BLaER1 (cell line): ENCODE data around the gene SS18.
A peak's percentile ranks its signal among the peaks of the same experiment; 100 is the strongest.

Source experiments
- H3K27ac ChIP-seq: shearing (Covaris generic); formaldehyde crosslinking; 2 replicates; pipeline ENCODE4 v1.8.1; 2022
- H3K27me3 ChIP-seq: shearing (Covaris generic); formaldehyde crosslinking; 2 replicates; pipeline ENCODE4 v1.8.1; 2022
- H3K36me3 ChIP-seq: shearing (Covaris generic); formaldehyde crosslinking; 2 replicates; pipeline ENCODE4 v1.8.1; 2022
- H3K4me1 ChIP-seq: shearing (Covaris generic); formaldehyde crosslinking; 2 replicates; pipeline ENCODE4 v1.8.1; 2022
- H3K4me2 ChIP-seq: shearing (Covaris generic); formaldehyde crosslinking; 2 replicates; pipeline ENCODE4 v1.8.1; 2022
- H3K4me3 ChIP-seq: shearing (Covaris generic); formaldehyde crosslinking; 2 replicates; pipeline ENCODE4 v1.8.1; 2022
- H3K9ac ChIP-seq: shearing (Covaris generic); formaldehyde crosslinking; 2 replicates; pipeline ENCODE4 v1.8.1; 2022
- H3K9me3 ChIP-seq: shearing (Covaris generic); formaldehyde crosslinking; 2 replicates; pipeline ENCODE4 v1.8.1; 2022
- H4K20me1 ChIP-seq: shearing (Covaris generic); formaldehyde crosslinking; 2 replicates; pipeline ENCODE4 v1.8.1; 2022
- Cebpa-rat ChIP-seq: shearing (Covaris generic); IDR thresholded peaks from 2 replicates; pipeline ENCODE4 v1.8.1; 2022

Gene SS18

DNA sequence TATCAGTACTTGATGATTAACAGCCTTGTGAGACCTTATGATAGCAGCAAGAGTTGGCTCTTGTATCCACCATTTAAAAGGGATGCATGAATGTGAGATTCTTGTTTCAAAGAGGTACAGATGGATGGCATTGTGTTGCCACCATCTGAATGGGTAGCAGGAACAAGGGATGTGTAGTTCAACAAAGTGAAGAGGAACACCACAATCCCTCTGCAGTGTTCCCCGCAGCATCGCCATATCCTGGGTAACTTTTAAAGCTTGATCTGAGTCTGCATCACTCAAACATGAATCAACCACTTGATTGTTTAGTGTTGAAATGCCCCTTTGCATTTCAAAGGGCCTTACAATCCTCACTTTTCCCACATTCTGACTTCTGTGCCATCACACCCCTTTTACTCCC is 106.7 kb downstream of the SS18 start:
- TF ChIP-seq Cebpa-rat: no peak
- no peaks in the 10 kb centered on the region for H3K36me3 ChIP-seq

DNA sequence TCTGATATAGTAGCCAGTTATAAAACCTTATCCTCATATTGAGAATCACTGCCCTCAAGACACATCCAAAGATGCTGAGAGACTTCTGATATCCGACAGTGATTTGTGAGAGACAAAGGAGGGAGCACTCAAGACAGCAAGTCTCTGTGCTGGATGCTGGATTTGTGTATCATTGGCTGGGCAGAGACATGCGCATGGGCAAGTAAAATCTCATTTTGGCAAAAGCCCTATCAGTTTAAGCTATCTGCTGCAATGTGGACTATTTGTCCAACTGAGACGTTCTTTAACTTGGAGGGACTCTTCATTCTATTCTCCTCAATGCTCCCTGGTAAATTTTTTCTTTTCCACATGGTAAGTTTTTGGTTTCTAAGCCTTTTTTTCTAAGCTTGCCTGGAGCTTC is 107.5 kb downstream of the SS18 start:
- H3K27me3 ChIP-seq: no peaks in the 10 kb centered on the region
- no peaks in the 10 kb centered on the region for H3K9me3 ChIP-seq
- H3K9ac ChIP-seq: no peak overlapping the region
- H4K20me1 ChIP-seq: no peaks in the 10 kb centered on the region
- peaks cover 23% of the 10 kb centered on the region for H3K4me1 ChIP-seq
- no peak overlapping the region for H3K4me3 ChIP-seq
- H3K36me3 ChIP-seq: no peaks in the 10 kb centered on the region
- no peak for TF ChIP-seq Cebpa-rat
- H3K27ac ChIP-seq: no peak overlapping the region
- H3K4me2 ChIP-seq: no peak overlapping the region

More for the DNA sequence above, 106.7 kb downstream of the SS18 start:
- Histone ChIP-seq H3K4me1 (peaks cover 15% of the 10 kb centered on the region), H3K4me3 (no peak overlapping the region), H3K27me3 (no peaks in the 10 kb centered on the region), H4K20me1 (no peaks in the 10 kb centered on the region), H3K27ac (no peak overlapping the region), H3K9me3 (0 out of 2 replicates have a peak, but pooled peaks cover 4% of the 10 kb centered on the region), H3K9ac (no peak overlapping the region), H3K4me2 (no peak overlapping the region)

DNA sequence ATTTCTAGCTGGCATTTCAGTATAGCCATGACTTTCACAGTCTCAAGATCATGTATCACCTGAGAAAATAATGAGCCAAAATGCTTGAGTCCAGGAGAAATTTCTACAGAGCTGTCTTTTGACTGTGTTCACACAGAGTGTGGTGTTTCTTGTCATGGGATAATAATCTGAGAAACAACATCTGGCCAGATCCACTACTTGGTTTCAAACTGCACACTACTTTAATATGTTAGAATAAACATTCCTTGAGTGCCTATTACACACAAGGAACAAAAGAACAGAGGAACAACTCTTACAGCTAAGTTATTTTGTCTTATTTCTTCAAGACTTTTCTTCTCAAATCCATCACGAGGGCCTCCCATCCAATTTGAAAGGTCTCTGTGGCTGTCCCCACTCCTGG is 108.3 kb downstream of the SS18 start:
- no peak overlapping the region for H3K9ac ChIP-seq
- no peaks in the 10 kb centered on the region for H4K20me1 ChIP-seq
- no peak for TF ChIP-seq Cebpa-rat
- no peak overlapping the region for H3K4me2 ChIP-seq
- no peaks in the 10 kb centered on the region for H3K27me3 ChIP-seq
- H3K9me3 ChIP-seq: no peaks in the 10 kb centered on the region
- H3K4me3 ChIP-seq: no peak overlapping the region
- no peaks in the 10 kb centered on the region for H3K36me3 ChIP-seq
- peaks cover 31% of the 10 kb centered on the region for H3K4me1 ChIP-seq
- H3K27ac ChIP-seq: no peak overlapping the region

DNA sequence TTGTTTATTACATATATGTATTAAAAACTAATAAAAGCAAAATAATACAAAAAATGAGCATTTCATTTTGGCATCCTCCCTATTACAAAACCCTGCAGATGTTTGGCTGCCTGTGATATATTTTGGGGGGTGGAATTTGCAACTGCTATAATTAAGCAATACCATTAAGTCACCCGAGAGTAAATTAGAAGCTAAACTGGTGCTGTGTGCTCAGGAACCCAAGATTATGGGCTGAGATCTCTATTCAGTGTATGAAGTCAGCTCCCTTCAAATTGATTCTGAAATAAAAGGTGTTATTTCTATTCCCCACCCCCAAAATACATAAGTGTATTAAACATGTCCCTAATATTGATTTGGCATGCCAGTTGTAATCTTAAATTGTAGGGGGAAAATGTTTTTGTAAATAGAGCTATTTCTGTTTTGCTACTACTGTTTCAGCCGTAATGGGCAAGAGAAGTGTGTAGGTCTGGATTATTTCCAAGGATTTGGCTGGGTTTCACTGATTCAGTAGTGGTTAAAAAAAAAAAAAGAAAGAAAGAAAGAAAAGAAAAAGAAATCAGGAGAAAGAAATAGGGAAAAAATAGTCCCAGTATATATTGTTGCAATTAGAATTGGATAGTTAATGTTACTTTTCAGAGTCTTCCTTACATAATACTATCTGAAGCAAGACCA is 110.9 kb downstream of the SS18 start:
- H3K27ac ChIP-seq: no peak overlapping the region
- H3K9ac ChIP-seq: no peak overlapping the region
- no peaks in the 10 kb centered on the region for H3K27me3 ChIP-seq
- no peaks in the 10 kb centered on the region for H3K36me3 ChIP-seq
- peak overlapping the region; percentile 70 for H3K4me2 ChIP-seq
- no peak overlapping the region for H3K4me3 ChIP-seq
- peaks cover 42% of the 10 kb centered on the region for H3K4me1 ChIP-seq
- H4K20me1 ChIP-seq: no peaks in the 10 kb centered on the region
- no peaks in the 10 kb centered on the region for H3K9me3 ChIP-seq
- no peak for TF ChIP-seq Cebpa-rat

DNA sequence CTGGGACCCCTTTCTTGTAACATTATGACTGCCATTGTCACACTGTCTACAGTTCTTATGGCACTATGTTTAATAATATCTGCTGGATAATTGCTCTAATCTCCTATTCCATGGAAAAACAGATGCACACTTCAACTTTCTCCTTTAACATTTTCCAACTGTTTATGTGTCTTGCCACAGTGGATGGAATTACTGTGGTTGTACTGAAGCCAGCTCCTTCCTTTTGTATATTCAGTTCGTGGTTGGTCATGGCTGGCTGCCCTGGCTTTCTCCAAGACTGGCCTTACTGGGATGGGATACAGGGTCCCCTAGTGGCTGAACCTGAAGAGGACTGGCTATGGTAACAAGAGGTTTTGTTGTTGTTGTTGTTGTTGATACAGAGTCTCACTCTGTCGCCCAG is 113.9 kb downstream of the SS18 start:
- no peak overlapping the region for H3K27ac ChIP-seq
- no peak for TF ChIP-seq Cebpa-rat
- peak overlapping the region; percentile 76 for H3K4me2 ChIP-seq
- no peaks in the 10 kb centered on the region for H3K9me3 ChIP-seq
- no peaks in the 10 kb centered on the region for H3K27me3 ChIP-seq
- H3K4me3 ChIP-seq: no peak overlapping the region
- H3K9ac ChIP-seq: no peak overlapping the region
- no peaks in the 10 kb centered on the region for H3K36me3 ChIP-seq
- no peaks in the 10 kb centered on the region for H4K20me1 ChIP-seq
- H3K4me1 ChIP-seq: peaks cover 42% of the 10 kb centered on the region

DNA sequence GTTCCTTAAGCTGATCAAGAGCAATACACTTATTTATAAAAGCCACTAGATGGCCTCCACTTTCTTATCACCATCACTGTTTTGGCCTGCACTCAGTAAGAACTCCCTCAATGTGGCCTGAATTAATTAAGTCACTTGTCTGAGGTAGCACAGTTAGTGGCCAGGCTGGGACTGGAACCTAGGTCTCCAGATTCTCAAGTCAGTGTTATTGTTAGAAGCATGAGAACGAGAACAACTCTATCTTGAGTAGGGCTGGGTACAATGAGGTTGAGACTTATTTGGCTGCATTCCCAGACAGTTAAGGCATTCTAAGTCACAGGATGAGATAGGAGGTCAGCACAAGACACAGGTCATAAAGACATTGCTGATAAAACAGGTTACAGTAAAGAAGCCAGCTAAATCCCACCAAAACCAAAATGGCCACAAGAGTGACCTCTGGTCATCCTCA is 115.8 kb downstream of the SS18 start:
- Histone ChIP-seq H3K27me3 (no peaks in the 10 kb centered on the region), H4K20me1 (no peaks in the 10 kb centered on the region), H3K4me1 (peaks cover 40% of the 10 kb centered on the region), H3K27ac (no peak overlapping the region), H3K4me3 (no peak overlapping the region), H3K36me3 (no peaks in the 10 kb centered on the region), H3K9me3 (no peaks in the 10 kb centered on the region), H3K9ac (no peak overlapping the region), H3K4me2 (no peak overlapping the region)
- no peak for TF ChIP-seq Cebpa-rat
